IPS-11a (cell line): Measurements from ENCODE around the gene FKBP6.
"Not testable (repeated sequence)": the region's sequence is repeated elsewhere in the genome, so short reads cannot be mapped to it uniquely, and the experiment has no call there.

Experiments used
- H3K4me3 ChIP-seq: one replicate; pipeline ENCODE4 v1.5.1; 2013; ENCODE audit warnings: low read depth, low read length, control low read depth

Gene FKBP6

DNA sequence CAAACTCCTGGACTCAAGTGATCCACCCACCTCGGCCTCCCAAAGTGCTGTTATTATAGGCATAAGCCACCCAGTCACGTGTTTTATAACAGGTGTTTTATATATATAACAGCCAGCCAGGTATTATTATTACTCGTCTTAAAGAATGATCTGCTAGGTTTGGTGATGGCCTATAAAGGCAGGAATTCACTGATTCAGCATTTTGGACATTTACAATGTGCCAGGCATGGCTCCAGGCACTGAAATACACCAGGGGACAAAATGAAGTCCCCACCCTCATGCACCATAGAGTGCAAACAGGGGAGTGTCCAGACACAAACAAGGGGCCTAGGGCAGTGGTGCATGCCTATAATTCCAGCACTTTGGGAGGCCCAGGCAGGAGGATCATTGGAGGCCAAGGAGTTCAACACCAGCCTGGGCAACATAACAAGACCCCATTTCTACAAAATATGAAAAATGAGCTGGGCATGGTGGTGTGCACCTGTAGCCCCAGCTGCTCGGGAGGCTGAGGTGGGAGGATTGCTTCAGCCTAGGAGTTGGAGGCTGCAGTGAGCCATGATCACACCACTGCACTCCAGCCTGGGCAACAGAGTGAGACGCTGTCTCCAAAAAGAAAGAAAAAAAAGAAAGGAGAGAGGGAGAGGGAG is 4.4 kb upstream of the FKBP6 start:
- H3K4me3 ChIP-seq, result not testable (repeated sequence)

DNA sequence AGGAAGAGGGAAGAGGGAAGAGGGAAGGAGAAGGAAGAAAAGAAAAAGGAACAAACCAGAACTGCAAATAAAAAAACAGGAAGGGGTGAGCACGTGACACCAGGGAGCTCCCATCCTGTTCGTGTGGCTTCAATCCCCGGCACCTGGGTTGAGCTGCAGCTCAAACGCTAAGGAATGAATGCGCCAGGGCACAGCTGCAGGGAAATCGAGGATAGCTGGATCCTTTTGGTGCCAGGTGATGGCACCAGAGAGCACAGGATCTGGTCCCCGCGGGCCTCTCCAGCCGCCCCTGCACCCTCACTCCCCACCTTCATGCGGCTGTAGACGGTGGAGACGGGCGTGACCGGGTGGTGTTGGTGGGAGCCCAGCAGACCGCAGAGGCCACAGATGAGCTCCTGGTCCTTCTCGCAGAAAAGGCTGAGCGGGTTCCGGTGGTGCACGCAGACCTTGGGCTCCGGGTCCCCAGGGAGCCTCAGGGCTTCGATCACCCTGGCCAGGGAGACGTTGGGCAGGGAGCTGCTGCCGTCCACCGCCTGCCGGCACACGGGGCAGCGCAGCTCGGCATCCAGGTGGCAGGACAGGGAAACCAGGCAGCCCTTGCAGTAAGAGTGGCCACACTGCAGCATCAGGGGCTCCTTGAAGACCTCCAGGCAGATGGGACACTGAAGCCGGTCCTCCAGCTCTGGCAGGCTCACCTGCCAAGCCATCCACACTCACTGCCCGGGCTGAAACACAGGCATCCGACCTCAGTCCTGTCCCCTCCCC is 3.7 kb upstream of the FKBP6 start:
- H3K4me3 ChIP-seq, result not testable (repeated sequence)

DNA sequence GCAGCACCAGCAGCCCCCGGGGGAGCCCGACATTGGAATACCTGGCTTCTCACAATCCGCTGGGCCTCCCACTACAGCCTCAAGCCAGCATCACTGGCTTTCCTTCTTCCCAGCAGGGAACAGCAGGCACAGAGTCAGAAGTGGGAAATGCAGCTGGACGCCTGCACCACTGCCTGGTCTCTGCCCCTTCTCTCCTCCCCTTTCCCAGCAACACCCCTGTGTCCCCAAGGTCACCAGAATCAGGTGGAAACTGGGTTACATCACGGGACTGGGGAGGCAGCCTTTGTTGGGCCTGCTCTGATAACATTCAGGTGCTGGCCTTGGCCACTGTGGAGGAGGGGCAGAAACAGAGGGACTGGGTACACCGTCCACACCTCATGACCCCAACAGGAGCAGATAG is 2.5 kb upstream of the FKBP6 start:
- not testable (repeated sequence) for H3K4me3 ChIP-seq

DNA sequence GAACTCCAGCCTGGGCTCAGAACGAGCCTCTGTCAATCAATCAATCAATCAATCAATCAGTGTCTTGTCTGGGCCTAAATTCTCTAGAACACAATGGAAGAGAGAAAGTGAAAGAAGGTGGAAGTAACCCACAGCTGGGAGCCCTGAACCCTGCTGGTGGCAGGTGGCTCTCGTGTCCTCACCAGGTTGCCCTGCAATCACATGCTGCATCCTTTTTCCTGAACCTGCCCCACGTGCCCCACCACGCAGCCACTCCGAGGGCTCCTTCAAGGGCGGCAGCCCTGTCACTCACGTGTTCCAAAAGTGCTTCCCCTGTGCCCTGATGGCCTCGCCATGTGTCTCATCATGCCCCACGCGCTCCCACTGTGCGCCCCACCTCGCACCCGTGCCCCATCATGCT is 512 bp upstream of the FKBP6 start:
- not testable (repeated sequence) for H3K4me3 ChIP-seq

DNA sequence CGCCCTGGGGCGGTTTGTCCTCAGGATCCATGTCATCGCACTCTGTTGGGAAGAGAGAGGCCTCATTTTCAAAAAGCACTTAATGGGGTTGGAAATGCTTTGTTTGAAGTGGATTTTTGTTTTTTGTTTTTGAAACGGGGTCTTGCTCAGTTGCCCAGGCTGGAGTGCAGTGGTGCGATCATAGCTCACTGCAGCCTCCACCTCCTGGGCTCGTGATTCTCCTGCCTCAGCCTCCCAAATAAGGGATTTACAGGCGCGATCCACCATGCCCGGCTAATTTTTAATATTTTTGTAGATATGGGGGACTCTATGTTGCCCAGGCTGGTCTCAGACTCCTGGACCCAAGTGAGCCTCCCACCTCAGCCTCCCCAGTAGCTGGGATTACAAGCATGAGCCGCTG is 735 bp downstream of the FKBP6 start:
- H3K4me3 ChIP-seq, result no peak overlapping the region

DNA sequence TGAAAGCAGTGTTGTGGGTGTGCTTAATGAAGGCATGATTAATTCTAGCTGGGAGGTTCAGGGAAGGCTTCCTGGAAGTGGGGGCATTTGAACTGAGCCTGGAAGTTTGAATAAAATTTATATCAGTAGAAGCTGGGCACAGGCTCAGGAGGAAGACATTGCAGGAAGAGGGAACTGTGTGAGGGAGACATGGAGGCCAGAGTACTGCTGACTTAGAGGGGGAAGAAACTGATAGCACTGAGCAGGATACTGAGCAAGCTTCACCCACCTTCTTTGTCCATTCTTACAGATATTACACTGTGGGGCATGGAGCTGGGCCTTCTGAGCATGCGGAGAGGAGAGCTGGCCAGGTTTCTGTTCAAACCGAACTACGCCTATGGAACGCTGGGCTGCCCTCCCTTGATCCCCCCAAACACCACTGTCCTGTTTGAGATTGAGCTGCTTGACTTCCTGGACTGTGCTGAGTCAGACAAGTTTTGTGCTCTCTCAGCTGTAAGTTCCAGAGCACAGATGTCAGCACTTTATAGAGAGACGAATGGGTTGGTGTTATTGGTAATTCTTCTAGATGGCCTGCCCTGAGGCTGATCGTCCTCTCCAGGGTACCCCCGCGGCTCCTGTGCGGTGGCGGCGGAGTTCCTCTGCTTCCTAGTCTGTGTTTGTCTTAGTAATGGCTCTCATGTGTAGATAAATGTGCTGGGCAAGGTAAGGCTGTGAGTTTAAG is 2.1 kb downstream of the FKBP6 start:
- no peak overlapping the region for H3K4me3 ChIP-seq

DNA sequence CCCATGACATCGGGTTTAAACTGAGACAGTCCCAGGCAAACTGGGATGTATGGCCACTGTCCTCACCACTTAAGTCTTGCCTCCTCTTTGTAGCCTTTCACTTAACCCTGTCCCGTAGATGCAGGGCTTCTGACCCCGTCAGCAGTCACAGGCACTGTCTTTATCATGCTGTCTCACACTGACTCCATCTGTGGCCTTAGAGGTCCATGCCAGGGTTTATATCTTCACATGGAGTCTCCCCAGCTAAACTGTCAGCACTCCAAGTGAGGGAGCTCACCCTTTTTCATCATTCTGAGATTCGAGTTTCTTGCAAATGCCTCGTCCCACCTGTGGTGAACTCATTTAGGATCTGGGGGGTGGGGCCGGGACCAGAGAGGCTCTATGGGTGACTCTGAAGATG is 2.8 kb downstream of the FKBP6 start:
- H3K4me3 ChIP-seq, result no peak overlapping the region

DNA sequence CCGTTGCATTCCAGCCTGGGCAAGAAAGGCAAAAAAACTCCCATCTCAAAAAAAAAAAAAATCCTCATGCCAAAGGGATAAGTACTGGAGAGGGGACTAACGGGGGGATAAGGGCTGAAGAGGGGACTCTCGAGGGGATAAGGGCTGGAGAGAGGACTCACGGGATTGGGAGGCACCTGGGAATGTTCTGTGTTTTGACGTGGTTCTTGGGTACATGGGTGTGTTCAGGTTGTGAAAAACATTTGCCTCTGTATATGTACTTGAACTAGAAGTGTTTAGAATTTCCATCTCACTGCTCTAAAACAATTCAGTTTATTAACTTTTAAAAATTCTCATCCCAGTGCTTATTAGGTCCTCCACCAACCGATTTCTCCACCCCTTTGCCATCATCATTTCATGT is 4.5 kb downstream of the FKBP6 start:
- no peak overlapping the region for H3K4me3 ChIP-seq

DNA sequence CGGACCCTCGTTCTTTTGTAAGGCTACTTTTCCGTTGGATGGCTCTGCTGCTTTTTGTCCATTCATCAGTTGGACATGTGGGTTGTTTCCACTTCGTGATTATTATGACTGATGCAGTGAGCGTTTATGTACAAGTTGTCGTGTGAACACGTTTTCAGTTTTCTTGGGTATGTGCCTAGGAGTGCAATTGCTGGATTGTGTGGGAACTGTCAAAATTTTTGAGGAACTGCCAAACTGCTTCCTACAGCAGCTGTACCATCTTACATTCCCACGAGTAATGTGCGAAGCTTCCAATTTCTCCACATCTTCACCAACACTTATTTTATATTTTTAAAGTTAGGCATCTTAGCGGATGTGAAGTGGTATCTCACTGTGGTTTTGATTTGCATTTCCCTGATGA is 10.4 kb downstream of the FKBP6 start:
- no peak overlapping the region for H3K4me3 ChIP-seq

DNA sequence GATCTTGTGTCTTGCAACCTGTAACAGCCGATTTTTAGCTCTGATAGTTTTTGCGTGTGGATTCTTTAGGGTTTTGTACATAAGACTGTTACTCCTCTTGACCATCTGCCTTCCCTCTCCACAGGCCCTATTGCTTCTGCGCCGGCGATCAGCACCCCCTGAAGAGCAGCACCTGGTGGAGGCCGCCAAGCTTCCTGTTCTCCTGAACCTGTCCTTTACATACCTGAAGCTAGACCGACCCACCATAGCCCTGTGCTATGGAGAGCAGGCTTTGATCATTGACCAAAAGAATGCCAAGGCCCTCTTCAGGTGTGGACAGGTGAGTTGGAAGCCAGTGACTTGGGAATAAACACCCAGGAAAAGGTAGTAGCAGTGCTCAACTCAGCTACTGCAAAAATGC is 12.6 kb downstream of the FKBP6 start:
- H3K4me3 ChIP-seq, result no peak overlapping the region

DNA sequence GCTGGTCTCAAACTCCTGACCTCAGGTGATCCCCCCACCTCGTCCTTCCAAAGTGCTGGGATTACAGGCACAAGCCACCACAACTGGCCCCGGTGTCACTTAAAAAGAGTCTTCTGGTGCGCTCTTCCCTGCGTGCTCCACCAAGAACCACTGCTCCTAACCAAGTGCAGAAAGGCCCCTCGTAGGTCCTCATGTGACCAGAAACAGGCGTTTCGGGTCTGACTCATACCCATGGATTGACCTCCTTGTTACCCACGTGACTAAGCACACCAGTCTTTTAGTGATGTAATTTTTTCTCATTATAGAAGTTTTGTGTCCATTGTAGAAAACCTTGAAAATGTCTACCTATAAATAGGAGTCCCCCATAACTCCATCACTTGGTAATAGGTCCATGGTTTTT is 13.9 kb downstream of the FKBP6 start:
- H3K4me3 ChIP-seq, result no peak overlapping the region

DNA sequence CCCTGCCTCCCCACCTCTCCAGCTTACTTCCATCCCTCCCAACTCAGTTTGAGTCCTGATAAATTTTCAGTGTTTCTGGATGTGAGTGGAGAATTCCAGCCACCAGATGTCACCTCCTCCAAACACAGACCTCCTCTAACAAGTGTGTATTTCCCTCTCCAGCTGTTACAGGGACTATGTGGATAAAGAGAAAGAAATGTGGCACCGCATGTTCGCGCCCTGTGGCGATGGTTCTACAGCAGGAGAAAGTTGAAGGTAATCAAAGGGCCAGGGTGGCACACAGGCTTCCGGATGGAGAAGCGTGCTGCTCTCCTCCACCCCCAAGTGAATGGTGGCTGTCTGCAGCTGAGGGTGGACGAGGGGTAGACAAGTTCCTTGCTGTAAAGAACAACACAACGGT is 14.7 kb downstream of the FKBP6 start:
- no peak overlapping the region for H3K4me3 ChIP-seq

DNA sequence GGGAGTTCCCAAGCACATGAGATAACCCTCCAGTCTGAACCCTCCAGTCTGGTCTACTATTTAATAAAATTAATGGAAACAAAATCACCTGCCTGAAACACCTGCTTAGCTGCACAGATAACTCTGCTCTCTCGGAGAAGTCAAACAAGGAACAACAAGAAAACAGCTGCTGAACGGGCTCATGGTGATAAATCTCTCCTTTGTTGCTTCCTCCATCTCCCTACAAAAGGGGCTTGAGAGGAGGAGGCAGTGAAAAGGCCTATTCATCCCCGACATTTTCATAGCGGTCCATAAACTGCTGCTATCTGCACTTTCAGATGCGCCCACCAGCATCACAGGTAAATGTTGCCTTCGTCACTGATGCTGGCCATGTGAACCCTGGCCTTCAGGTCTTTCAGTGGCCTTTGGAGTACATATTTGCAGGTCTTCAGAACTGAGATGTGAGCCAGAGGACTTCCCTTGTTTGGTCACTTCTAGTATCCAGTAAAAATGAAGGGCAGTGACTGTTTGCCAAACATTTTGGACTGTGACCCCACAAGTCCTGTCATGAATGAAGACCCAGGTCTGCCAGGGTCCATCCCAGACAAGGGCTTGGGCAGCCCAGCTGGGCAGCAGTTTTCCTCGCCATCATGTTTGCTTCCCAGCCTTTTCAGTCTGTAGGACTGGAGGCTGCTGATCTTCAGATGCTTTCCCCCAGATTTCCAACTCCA is 15.9 kb downstream of the FKBP6 start:
- no peak overlapping the region for H3K4me3 ChIP-seq

DNA sequence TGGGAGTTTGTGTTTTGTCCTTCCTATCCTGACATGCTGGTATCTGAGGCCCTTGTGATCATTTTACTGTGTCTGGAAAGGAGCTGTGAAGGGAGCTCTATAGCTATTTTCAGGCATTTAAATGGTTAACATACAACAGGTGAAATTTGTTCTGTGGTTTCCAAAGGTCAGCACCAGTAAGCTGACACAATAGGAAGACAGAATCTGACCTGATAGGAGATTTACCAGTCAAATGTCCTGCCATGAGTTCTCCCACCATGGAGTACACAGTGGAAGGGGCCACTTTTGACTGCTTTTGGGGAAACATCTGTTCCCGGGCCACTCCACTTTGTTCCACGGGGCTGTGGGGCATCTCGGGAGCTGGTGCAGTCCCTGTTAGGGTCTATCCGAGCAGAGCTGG is 17.6 kb downstream of the FKBP6 start:
- H3K4me3 ChIP-seq, result no peak overlapping the region

DNA sequence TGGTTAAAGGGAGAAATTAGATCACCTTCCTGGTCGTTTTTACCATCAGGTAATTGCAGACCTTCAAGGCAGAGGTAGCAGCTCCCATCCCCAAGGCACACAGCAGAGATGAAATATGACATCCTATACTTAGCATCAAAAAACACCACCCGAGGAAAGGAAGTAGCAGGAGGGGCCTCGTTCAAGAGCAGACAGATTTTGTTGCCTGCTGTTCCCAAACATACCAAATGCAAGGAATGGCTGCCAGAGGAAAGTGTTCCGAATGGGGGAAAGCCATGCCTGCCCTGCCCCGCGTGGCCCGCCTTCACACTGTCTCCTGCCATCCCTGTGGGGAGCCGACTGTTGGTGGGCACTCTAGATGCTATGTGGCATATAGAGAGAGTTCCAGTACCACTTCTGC is 18.0 kb downstream of the FKBP6 start:
- H3K4me3 ChIP-seq, result no peak overlapping the region

DNA sequence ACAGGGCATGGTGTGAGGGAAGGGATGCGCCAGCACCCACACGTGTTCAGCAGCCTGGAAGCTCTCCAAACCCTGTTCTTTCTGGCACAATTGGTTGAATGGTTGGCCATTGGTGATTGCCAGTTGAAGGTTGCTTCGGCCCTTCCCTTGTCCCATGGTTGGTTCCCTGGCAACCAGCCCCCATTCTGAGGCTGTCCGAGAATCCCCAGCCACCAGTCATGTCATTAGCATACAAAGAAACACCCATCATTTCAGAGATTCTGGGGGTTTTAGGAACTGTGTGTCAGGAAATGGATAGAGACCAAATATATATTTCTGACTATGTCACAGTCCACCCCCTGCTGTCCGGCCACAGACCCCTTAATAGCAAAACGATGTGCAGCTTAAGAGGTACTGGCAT is 21.8 kb downstream of the FKBP6 start:
- no peak overlapping the region for H3K4me3 ChIP-seq

DNA sequence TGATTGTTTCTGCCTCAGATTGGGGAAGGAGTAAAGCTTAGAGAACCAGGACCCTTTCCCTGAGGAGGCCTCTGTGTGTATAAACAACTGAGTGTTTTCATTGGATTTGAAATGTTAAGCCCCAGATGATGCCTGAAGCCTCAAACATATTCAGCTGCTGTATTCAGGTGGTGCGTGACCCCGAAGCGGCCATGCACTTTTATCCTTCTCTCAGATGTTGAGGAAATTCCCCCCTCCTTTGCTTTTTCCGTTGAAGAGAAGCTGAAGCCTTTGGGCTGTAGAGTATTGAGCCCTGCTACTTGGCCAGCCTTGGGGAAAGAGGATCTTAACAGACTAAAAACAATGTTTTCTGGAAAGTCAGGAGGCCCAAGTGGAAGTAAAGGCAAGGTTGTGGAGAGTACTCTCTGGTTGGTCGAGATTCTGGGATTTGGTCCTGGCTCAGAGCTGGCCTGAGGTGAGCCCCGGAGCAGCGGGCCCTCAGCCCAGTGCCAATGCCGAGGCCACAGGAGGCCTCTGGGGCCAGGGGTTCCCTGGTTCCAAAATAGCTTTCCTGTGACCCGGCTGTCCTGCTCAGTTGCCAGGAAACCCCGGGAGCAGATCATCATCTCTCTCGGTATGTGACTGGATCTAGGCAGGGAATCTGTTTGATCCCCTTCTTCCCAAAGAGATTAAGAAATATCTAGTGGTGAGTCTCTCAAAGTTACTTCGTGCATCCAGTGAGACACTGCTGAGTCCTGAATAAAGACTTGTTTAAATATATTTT is 22.5 kb downstream of the FKBP6 start:
- no peak overlapping the region for H3K4me3 ChIP-seq

DNA sequence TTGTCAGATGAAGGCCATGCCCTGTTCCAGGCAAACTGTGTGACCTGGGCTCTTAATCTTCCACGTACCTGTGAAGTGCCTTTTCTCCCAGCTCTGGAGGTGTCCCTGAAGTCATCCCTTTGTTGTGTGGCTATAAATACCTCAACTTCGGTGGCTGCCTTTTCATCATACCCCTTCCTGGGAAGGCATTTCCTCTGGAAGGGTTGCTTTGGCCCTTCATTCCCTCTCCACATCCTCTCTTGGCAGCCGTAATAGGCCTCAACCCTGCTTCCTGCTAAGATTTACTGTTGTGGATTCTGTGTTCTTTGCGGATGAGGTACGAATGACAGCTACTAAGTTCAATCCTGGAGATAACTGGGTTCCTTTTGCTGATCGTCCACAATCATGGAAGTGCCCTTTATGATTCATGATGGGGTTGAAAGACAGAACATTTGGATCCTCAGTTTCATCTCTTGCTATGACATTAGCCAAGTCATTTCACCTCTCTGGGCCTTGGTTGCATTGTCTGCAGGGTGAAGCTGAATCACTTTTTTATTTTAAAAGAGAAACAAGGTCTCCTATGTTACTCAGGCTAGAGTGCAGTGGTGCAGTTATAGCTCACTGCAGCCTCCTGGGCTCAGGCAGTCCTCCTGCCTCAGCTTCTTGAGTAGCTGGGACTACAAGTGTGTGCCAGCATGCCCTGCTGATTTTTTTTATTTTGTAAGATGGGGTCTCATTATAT is 23.6 kb downstream of the FKBP6 start:
- no peak overlapping the region for H3K4me3 ChIP-seq

DNA sequence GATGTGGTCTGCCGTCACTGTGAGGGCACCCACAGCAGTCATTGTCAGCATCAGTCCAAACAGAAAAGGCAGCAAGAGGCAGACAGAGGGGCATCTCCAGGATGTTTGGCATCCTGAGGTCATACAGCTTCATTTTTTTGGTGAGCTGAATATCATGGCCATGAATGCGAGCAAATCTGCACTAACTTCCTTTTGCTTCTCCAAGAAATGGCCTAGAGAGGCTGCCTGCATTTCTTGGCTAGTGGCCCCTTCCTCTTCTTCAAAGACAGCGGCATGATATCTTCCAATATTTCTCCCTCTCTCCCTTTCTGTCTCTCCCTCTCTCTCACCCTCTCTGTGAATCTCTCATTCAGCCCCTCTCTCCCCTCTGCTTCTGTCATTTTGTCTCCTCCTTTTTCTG is 24.8 kb downstream of the FKBP6 start:
- H3K4me3 ChIP-seq, result no peak overlapping the region

DNA sequence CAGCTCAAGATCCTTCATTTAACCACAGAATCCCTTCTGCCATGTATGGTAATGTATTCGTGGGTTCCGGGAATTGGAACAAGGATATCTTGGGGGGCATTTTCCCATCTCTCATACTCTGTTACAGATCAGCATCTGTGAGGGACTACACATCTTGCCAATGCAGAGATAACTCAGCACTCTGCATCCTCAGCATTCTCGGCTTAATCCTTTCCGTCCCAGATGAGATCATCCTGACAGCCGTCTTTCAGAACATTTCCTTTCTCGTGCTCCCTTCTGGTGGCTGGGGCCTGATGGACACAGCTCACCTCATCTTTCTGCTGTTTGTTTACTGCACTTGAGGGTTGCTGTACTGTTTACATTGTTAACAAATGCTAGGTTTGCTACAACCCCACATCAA is 25.3 kb downstream of the FKBP6 start:
- H3K4me3 ChIP-seq, result no peak overlapping the region
